22Rv1 (cell line): ENCODE data around the gene C14orf132.

Experiments
- ZFX ChIP-seq: fragments of 450-650 bp; IDR thresholded peaks from 2 replicates; pipeline ENCODE4 v1.6.1; 2017; ENCODE audit warnings: antibody characterized with exemption, borderline replicate concordance
- TF ChIP-seq, protein P1 (sequence below): fragments of 450-650 bp; IDR thresholded peaks from 2 replicates; pipeline ENCODE4 v1.5.1; 2017; ENCODE audit warnings: mild to moderate bottlenecking

- TF ChIP-seq, protein P1, sequence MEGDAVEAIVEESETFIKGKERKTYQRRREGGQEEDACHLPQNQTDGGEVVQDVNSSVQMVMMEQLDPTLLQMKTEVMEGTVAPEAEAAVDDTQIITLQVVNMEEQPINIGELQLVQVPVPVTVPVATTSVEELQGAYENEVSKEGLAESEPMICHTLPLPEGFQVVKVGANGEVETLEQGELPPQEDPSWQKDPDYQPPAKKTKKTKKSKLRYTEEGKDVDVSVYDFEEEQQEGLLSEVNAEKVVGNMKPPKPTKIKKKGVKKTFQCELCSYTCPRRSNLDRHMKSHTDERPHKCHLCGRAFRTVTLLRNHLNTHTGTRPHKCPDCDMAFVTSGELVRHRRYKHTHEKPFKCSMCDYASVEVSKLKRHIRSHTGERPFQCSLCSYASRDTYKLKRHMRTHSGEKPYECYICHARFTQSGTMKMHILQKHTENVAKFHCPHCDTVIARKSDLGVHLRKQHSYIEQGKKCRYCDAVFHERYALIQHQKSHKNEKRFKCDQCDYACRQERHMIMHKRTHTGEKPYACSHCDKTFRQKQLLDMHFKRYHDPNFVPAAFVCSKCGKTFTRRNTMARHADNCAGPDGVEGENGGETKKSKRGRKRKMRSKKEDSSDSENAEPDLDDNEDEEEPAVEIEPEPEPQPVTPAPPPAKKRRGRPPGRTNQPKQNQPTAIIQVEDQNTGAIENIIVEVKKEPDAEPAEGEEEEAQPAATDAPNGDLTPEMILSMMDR, result peak; percentile 15; the same call in 1 of the 2 replicates
- TF ChIP-seq ZFX, result no peak
Observed at GRCh38 chr14:96082420-96083300, 43.5 kb downstream of the C14orf132 start.
